Stimulated activated CD4-positive, alpha-beta T cell treated with anti-CD3 and anti-CD28 coated beads, Interleukin-12 subunit alpha, Interleukin-12 subunit beta, amount 100 ng/mL, for 48 hours (primary cell): ENCODE results near the gene SYT2.
"Not testable (repeated sequence)": the region's sequence is repeated elsewhere in the genome, so short reads cannot be mapped to it uniquely, and the experiment has no call there.

Experiments
- DNase-seq, 3 donors: peaks; one replicate each; pipeline ENCODE4 v3.0.0-alpha.2; 2020; ENCODE audit warnings: low read depth in 2 of 3, low spot score in 1 of 3

The SYT2 gene

DNA sequence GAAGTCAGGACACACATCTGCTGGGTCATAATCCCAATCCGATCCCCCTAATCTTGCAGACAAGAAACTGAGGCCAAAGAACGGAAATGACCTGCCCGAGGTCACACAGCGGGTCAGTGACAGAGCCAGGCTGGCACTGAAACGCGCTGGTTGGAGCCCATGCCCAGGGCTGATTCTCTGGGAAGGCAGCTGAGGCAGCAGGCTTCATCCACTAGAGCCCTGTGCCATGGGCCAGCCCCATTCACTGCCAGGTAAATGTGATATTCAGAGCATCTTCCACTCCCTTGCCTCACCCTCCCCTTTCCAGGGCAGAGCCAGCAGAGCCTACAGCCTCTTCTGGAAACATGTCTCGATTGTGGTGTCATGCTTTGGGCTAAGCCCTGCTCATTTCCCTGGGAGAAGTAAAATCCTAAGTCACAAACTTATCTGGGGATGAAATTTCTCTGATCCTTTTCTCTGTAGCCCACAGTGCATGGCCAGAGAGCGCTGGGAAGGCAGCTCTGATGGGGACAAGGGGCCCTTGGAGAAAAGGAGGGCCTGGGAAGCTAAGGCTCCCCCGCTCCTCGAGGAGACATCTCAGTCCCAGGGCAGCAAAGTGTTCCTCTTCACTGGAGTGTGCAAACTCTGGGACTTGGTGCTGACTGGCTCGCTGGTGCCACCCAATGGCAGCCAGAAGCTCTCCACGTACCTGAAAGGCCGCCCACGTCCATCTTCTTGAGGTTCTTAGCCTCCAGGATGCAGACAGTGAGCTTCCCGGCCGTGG, 110.4 kb downstream of the SYT2 start:
- DNase-seq = peak; percentile 14 to 15 (median 14)

DNA sequence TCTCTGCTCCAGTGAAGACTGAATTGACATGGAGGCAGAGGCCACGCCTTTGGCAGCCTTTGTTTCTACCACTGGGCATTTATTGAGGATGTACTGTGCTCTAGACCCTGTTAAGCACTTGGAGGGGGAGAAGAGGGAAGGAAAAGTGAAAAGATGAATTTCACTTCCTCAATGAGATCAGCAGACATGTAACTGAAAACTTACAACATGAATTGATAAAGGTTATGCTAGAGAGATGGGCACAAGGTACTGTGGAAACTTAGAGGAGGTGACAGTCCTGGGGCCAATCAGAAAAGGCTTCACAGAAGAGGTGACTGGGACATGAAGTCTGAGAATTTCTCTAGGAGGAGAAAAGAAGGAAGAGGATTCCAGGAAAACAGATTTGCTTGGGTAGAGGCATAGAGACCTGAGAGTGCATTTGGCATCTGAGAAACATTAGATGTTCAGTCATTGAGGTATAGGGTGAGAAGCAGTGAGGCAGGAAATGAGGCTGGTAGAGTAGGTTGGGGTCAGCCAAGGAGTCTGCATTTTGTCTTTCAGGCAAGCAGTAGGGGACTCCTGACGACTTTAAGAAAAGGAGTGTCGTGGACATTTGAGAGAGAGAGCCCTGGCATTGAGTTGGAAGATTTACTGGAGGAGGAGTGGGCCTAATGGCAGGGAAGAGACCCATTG, 113.0 kb downstream of the SYT2 start:
- DNase-seq = no peak

DNA sequence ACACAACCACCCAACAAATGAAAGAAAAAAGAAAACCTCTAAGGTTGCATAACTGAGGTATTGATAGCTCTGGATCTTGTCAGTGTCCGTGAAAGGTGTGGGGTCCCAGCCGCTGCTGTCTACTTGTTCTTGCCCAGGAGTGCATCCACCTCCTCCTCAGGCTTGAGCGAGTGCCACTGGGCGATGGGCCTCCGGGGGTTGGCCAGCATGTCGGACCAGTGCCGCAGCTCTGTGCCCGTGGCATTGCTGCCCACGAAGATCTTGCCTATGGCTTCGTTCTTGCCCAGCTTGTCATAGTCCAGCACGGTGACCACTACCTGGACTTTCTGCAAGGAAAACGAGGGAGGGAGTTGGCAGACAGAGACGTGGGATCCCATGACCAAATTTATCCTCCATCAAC, 113.6 kb downstream of the SYT2 start:
- no peak for DNase-seq

DNA sequence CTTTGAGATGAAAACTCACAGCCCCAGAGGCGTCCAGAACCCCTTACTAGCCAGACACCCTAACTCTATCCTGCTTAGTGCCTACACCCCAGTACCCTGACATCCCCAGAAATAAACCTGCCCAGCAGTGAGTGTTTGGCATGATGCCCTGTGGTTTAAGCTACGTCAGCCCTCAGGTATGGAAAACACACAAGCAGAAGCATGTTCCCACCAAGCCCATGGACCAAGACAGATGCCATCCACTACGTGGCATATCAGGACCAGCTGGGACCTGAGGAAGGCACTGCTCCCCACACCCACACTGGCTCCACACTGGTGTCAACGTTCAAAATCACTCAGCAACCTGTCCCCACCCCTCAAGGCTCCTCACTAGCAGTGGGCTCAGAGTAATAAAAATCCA, 116.4 kb downstream of the SYT2 start:
- DNase-seq = no peak

DNA sequence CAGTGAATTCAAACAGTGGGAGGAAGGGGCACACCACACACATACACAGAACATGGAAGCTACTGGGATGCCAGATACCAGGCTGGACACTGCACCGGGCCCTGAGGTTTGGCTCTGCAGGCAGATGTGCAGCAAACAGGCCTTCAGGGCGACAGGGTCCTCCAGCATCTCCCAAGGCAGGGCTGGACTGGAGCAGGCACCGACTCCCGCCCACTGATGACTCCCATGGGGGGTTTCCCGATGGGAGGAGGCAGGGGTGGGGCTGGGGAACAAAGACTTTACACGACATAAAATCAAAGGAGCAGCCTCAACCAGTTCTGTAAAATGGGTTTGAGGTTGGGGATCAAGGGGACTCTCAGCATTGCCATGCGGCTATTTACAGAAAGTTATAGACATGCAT, 118.1 kb downstream of the SYT2 start:
- no peak for DNase-seq

DNA sequence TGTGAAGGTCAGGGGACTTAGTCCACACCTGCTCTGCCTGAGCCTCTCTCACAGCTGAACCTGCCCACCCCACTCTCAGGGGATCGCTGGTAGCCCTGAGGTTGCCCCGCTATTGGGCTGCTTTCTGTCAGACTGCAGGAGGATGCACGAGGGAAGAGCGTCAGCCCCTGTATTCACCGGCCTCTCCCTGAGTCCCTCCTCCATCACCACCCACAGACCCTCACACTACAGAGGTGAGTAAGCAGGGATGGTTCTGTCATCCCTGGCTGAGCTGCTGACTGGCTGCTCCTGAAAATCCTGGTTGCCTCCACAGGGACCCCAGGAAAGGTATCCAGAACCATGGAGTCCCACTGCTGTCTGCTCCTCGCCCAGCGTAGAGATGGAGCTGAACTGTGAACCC, 118.7 kb downstream of the SYT2 start:
- no peak for DNase-seq

DNA sequence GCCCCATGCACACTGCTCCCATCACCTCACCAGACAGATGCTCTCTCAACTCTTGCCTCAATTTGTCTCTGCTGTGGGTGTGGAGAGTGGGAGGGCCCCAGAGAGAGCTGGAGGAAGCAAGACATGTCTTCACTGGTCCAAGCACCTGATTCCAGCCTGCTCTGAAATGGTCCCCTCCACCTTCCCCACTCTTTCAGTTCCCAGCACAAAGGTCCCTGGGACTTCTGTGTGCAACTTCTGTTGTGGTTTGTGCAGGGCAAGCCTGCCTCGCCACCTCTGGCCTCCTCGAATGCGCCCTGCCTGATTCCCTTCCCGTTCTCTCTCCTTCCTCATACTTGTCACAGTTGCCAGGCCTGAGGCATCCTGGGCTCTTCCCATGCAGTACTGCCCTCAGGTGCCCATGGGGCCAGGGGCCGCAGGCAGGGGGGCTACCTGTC, 119.3 kb downstream of the SYT2 start:
- DNase-seq = no peak

DNA sequence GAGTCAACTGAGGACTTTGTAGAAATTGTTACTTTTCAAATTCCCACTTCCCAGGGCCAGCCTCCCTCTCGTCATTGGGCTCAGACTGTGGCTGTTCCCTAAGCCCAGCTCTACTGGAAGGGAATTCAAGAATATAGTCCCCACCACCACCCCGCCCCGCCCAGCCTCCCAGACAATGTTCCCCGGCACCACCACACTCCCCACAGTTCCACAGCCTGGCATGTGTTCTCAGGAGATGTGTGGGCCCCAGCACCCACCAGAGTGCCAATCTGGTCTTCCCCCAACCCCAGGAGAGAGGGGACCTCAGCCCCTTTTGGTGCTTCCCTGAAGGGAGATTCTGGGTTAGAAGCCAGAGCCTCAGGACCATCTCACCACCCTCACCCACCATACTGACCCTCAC, 120.1 kb downstream of the SYT2 start:
- DNase-seq = no peak

DNA sequence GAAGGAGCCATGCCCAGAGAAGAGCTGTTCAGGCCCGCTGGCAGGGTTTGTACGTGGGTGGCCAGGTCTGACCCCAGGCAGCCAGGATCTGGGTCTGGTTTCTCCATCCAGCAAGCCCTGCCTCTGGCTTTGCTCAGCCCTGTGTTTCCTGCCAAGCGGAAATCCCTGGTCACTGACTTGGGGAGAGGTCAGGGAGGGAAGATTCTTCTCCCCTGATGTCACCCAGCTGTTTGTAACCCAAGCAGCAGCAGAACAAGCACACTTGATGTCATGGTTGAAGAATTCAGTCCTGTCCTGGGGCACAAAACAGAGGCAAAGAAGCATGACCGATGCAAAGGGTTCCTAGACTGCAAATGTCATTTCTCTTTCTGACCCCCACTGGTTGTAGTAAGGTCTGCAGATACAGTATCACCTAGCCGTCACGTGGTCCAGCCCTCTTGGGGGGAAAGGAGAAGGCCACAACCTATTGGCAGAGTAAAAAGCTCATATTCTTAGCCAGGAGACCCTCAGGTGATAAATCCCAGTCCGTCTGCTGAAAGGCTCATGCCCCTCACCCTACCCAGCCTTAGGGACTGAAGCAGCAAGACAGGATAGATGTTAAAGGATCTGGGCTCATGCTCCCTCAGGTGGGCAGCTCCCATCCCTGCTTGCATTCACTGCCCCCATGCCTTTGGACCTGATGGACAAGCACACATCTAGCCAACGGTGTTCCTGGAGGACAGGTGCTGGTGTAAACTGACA, 120.9 kb downstream of the SYT2 start:
- no peak for DNase-seq

DNA sequence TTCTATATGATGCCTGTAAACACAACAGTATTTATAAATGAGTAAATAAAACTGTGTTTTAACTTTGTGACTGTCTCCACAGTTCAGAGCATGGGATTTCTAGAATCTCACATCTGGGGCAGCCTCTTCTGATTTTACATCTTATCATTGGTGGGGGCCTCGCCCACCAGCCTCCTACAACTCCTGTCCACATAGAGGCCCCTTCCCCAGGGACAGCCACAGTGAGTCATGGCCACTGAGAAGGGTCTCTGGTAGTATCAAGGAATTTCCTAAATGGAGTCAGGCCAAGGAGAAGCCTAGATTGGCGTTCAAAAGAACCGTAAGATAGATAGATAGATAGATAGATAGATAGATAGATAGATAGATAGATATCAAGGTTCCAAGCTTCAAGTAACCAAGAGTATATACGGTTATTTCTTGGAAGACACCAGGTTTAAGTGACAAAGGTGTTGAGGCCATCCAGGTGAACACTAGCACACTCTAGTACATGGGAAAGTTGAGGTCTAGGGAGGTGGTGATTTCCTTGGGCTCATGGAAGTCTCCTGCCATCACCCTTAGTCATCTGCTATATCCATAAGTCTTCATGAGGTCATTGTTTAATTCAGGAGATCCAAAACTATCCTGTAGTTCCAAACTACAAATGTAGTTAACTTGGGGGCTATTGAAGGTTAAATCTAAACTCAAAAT, 121.6 kb downstream of the SYT2 start:
- DNase-seq = no peak

DNA sequence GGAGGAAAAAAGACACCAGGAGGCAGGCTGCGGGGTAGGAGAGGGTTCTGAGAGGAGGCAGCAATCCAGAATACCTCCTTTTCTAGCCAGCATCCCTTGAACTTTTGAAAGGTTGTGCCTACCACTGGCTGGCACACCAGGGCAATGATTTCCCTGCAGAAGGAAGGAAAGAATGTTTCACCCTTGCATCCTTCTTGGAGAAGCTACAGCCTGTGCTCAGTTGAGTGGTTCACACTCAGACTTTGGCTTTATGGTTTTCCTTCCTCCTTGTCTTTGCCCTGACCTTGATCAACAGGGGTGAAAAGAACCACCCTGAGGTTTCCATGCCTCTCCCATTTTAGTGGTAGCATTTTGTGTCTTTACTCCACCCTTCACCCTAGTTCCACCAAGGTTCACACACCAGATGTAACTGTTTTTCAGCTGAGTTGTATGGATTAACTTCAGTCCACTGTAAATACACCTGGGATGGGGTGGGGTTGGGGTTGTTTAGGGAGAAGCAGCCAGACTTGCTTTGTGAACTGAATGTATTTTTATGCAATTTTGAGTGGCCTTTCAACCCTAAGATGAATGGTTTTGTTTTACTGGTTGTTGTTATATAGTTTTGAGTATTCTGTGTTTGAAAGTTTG, 122.3 kb downstream of the SYT2 start:
- DNase-seq = no peak

DNA sequence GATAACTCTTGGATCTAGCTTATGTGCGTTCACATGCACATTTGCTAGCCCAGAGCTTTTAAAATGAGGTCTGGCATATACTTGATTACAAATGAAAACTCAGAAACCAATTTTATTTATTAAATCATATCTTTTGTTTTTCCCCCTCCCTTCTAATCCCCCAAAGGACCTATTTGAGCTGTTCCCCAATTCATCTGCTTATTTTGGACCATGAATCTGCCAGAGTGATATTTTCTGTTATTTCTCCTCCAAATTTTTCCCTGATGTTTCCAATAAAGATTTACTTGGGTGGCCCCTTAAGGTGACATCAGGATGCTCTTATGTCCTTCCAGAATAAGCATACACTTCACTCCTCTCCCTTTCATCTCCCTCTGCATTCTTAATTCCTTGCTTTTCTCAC, 123.4 kb downstream of the SYT2 start:
- DNase-seq = no peak

DNA sequence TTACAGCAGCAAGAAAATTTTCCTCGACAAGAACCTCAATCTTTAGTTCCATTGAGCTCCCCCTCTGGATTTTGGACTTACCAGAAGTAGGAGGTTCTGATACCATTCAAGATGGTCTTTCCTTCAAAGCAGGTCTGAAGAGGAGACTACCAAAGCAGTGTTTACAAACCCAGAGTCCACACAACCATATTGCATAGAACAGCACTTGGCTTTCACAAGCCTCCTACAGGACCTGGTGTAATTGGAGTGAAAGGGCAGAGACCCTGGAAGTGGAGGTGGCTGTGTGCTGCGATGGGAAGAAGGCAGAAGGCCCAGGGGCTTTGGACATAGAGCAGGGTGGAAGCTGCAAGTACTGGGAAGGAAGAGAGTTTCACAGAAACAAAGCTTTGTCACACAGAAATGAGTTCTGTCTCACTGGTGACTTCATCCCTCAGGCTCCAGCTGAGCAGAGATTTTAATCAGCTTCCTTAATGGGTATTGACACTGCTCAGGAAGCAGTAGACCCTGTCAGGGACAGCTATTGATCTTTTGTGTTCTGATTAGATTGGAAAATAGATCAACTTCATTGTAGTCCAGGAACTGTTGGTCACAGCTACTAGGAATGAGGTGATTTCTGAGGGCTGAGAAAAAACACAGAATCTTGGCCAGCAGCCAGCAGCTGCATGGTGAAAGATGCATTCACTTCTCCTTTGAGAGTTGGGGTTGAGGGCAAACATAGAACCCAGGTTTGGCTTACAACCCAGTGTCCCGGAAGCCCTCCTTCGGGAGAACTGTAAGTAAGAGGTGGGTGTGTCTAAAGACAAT, 124.0 kb downstream of the SYT2 start:
- no peak for DNase-seq

DNA sequence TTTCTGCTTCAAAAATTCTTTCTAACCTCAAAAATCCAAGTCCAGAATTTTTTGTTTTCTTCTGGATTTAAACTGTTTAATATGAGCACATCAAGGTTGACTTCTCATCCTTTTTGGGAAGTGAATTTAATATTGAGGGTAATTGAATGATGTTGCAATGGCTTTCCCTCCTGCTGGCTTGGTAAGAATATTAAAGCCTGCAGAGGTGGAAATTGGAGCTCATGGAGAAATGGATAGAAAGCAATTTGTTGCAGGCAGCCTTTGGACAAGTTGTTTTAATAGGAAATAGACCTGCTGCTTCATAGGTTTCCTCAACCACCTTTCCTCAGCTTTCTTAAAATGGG, 124.7 kb downstream of the SYT2 start:
- DNase-seq = no peak

DNA sequence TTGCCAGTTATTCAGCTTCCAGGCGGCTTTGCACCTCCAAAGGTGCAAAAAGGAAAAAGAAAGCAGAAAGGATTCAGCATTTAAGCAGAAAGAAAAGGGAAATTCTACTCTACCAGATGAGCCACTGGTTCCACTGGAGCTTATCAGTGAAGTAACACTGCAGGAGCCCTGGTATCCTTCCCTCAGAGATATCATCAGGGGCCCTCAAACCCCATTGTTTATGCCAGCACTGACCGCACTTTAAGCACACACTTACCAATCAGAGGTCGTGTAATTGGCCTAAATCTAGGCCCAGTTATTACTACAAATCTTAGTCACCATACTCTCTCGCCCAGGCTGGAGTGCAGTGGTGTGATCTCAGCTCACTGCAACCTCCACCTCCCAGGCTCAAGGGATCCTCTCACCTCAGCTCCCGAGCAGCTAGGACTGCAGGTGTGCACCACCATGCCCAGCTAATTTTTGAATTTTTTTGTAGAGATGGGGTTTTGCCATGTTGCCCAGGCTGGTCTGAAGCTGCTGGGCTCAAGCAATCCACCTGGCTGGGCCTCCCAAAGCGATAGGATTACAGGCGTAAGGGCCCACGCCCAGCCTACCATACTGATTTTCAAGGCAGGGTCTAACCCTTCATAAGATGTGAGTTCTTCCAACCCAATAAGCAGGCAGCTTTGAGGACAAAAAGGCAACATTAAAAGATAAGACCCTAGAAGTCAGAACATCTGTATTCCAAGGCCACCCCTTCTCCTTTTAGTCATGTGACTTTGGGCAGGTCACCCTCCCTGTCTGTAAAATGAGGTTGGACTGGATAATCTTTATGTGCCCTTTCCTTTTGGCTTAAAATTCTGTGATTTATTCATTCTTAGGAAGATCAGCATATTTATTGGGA, 125.3 kb downstream of the SYT2 start:
- no peak for DNase-seq

DNA sequence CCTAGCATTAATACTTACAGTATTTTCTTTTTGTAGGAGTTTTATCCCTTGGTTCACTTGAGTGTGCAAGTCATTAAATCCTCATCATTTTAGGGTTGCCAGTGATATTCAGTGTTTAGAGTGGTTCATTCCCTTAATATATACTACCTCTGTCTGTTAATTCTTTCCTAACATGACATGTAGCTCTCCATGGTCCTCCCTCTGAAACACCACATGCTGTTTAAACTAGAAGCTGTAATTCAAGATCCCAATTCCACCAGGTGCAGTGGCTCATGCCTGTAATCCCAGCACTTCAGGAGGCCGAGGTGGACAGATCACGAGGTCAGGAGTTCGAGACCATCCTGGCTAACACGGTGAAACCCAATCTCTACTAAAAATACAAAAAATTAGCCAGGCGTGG, 127.9 kb downstream of the SYT2 start:
- not testable (repeated sequence) for DNase-seq

DNA sequence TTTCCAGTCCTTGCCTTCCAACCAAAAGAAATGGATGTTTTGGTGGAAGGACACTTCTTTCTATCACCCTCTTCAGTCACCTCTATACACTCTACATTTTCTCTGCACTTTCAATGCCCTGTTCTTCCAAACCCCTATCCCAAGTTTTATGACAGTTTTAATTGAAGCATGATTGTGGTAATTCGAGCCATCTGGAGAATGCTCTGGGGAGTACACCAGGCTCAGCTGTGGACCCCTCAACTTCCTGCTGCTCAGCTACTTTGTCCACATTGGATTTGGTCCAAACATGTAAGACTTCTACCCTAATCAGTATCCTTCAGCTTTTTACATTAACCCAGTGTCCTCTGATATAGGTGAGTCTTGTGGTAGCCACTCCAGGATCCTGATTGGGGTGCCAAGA, 129.6 kb downstream of the SYT2 start:
- DNase-seq = no peak

DNA sequence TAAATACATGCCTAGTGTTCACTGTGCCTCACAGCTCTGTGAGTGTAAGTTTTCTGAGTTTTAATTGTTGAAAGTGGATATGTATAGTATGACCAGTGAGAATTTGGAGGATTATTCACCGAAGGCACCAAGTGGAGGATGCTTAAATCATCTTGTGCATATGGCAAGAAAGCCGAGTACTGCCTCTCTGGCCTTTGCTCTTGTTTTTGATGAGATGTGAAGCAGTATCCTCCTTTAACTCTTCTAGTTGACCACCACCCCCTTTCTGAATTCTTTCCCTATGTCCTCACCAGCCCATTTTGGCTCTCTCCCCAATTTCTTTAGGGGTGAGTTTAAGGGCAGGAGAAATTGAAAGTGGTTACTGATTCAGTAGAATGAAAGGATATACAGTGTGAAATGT, 130.4 kb downstream of the SYT2 start:
- no peak for DNase-seq

DNA sequence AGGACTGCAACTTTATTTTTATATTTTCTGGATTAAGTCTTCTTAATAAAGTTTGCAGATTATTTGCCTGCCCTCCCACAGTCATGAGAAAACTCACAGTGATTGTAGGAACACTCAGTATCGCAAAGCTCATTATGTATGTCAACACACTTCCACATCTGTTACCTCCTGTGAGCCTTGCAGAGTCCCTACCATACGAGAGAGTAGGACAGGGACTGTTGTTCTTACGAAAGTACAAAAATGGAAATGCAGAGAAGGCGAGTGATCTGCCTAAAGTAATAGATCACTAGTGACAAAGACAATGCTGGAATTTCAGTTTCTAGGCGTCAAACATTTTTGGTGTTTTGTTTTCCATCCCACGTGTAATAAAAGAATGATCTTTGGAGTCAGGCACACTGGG, 131.7 kb downstream of the SYT2 start:
- DNase-seq = no peak
